AG04450 (cell line): ENCODE measurements around the gene COL25A1. TPM values are rescaled to one million over a fixed set of nuclear protein-coding genes. Genes with fewer than 3 reads are reported as not detected.
A peak's percentile ranks its signal among the peaks of the same experiment; 100 is the strongest.

ENCODE experiments used
- CTCF ChIA-PET: fragments of 300-600, 350-600 bp; formaldehyde crosslinking; extraction: SDS; loops from one replicate; lab custom pipeline; 2022; ENCODE audit warnings: antibody characterized with exemption, inconsistent platforms; lab: Charles Lee
- POLR2A ChIA-PET: fragments of 350-600 bp; formaldehyde crosslinking; extraction: SDS; loops from one replicate; lab custom pipeline; 2021; ENCODE audit warnings: antibody characterized with exemption, inconsistent platforms; lab: Yijun Ruan, JAX
- DNase-seq: peaks from one replicate; pipeline ENCODE4 v3.0.0-alpha.2; 2011; ENCODE audit warnings: low read depth, low spot score
- H3K27ac ChIP-seq: one replicate; pipeline ENCODE4 v1.5.1; 2012; ENCODE audit warnings: low read depth, low read length, control low read depth
- H3K27me3 ChIP-seq: one replicate; pipeline ENCODE4 v1.6.0; 2012; ENCODE audit warnings: low read length; ENCODE audit not compliant: control insufficient read depth, insufficient read depth
- H3K4me3 ChIP-seq: 2 replicates; pipeline ENCODE4 v1.5.1; 2011; ENCODE audit warnings: mild to moderate bottlenecking, low read depth, low read length, control low read depth
- H3K9me3 ChIP-seq: 2 replicates; pipeline ENCODE4 v1.5.1; 2012; ENCODE audit warnings: low read length; ENCODE audit not compliant: control insufficient read depth, insufficient read depth
- CTCF ChIP-seq: IDR thresholded peaks from 2 replicates; pipeline ENCODE4 v1.5.1; 2011; ENCODE audit warnings: low read depth, low read length, control low read depth, inconsistent platforms
- polyA minus RNA-seq: library from RNA; depleted of rRNA, polyadenylated mRNA; stranded (reverse); fragments of >200 nt; gene quantifications from 2 replicates; pipeline ENCODE4 v1.2.3, GENCODE V29; 2011; rRNA and poly(A)+ RNA removed
- polyA plus RNA-seq: library from polyadenylated mRNA; depleted of rRNA; stranded (reverse); fragments of >200 nt; gene quantifications from 2 replicates; pipeline ENCODE4 v1.2.3, GENCODE V29; 2011; rRNA removed

The COL25A1 gene
- polyA plus RNA-seq (0.01 TPM in 1 of 2 replicates, not detected in the other), polyA minus RNA-seq (not detected in 2 replicates)

- peaks cover 47% of the 10 kb centered on the region for H3K27me3 ChIP-seq
- peaks cover 8% of the 10 kb centered on the region; the same call in 1 of the 2 replicates for H3K9me3 ChIP-seq
- ChIA-PET POLR2A (interaction anchor here (0.6 kb wide), 1 partner anchor 1135 kb away, joined by 3 read pairs; no protein-coding TSS in a partner anchor), CTCF (interaction anchor here (1.5 kb wide), 1 partner anchor 14 kb away, joined by 4 read pairs; no protein-coding TSS in a partner anchor)
- no peak for TF ChIP-seq CTCF
- DNase-seq, result no peak
- H3K4me3 ChIP-seq, result peak within 1 kb of the TSS; percentile 55
- no peak within 1 kb of the TSS for H3K27ac ChIP-seq
Measured at GRCh38 chr4:109302361-109303139, at the start of gene COL25A1. Gene COL25A1 (minus strand): TSS chr4:109302658.

DNA sequence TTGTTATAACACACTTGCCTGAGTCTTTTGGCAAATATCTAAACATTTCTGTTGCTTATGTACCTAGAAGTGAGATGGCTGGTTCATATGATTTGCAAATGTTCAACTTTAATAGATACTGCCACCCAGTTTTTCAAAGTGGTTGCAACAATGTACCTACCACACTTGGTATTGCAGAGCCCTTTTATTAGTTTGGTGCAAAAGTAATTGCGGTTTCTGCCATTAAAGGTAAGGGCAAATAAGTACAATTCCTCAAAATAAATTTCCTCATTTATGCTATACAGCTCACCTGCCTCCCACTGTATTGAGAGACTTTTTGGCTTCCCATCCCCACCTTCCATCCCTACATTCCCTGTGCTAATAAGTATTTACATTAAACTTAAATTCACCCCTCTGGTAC, 47.7 kb upstream of the COL25A1 start:
- no peak overlapping the region for H3K4me3 ChIP-seq
- no peaks in the 10 kb centered on the region for H3K27me3 ChIP-seq
- POLR2A ChIA-PET, result no interaction called here
- TF ChIP-seq CTCF, result no peak
- DNase-seq, result no peak
- no peaks in the 10 kb centered on the region for H3K9me3 ChIP-seq
- H3K27ac ChIP-seq, result no peak overlapping the region
- CTCF ChIA-PET, result no interaction called here

- no peak for DNase-seq
- TF ChIP-seq CTCF, result no peak
- no peaks in the 10 kb centered on the region for H3K9me3 ChIP-seq
- ChIA-PET CTCF (no interaction called here), POLR2A (no interaction called here)
- no peak overlapping the region for H3K27ac ChIP-seq
- H3K27me3 ChIP-seq, result no peaks in the 10 kb centered on the region
- no peak overlapping the region for H3K4me3 ChIP-seq
Measured at GRCh38 chr4:109334129-109335105, 32.0 kb upstream of the COL25A1 start.

GRCh38 chr4:109332926-109333464, 30.5 kb upstream of the COL25A1 start:
- TF ChIP-seq CTCF, result peak; percentile 41
- no peak overlapping the region for H3K4me3 ChIP-seq
- ChIA-PET POLR2A (no interaction called here), CTCF (interaction anchor here (1.1 to 1.5 kb wide), 2 partner anchors 498 to 553 kb away, joined by 3 to 4 read pairs; no protein-coding TSS in a partner anchor)
- DNase-seq, result no peak
- no peak overlapping the region for H3K27ac ChIP-seq
- H3K9me3 ChIP-seq, result no peaks in the 10 kb centered on the region
- no peaks in the 10 kb centered on the region for H3K27me3 ChIP-seq
